Myocyte (in vitro differentiated cells): Measurements from ENCODE around the gene MAVS. TPM values are rescaled to one million over a fixed set of nuclear protein-coding genes. Genes with fewer than 3 reads are reported as not detected.
"Not testable (repeated sequence)": the region's sequence is repeated elsewhere in the genome, so short reads cannot be mapped to it uniquely, and the experiment has no call there.

Experiments
- DNase-seq: peaks from one replicate; pipeline ENCODE4 v3.0.0-alpha.2; 2012; ENCODE audit warnings: low read depth
- total RNA-seq: library from RNA; depleted of rRNA; stranded (reverse); fragments of >200 nt; gene quantifications from 2 replicates; pipeline ENCODE4 v1.2.3, GENCODE V29; 2014

The MAVS gene
- total RNA-seq, 1 donor from 2014 or later: 21.3 TPM

- no peak for DNase-seq
These were observed 39.1 kb downstream of the MAVS start for GRCh38 chr20:3885715-3886114.

GRCh38 chr20:3887876-3888620, 41.4 kb downstream of the MAVS start:
- peak; percentile 55 for DNase-seq

GRCh38 chr20:3888622-3889488, 42.2 kb downstream of the MAVS start, which contains the start of gene PANK2:
TSS of gene PANK2 (plus strand) at chr20:3889387.
- DNase-seq: peak; percentile 100

- no peak for DNase-seq
These were observed 43.1 kb downstream of the MAVS start for GRCh38 chr20:3889489-3890397.

GRCh38 chr20:3890398-3890751, 43.7 kb downstream of the MAVS start:
- no peak for DNase-seq

- DNase-seq: no peak
These were observed 44.6 kb downstream of the MAVS start for GRCh38 chr20:3890999-3891929.

- no peak for DNase-seq
These were observed 48.2 kb downstream of the MAVS start for GRCh38 chr20:3894796-3895195.

- no peak for DNase-seq
These were observed 49.7 kb downstream of the MAVS start for GRCh38 chr20:3896302-3896701.

GRCh38 chr20:3896853-3897583, 50.4 kb downstream of the MAVS start:
- no peak for DNase-seq

GRCh38 chr20:3898181-3898580, 51.5 kb downstream of the MAVS start:
- DNase-seq: not testable (repeated sequence)

GRCh38 chr20:3898639-3899038, 52.0 kb downstream of the MAVS start:
- no peak for DNase-seq

GRCh38 chr20:3900187-3900604, 53.6 kb downstream of the MAVS start:
- DNase-seq: no peak

- no peak for DNase-seq
These were observed 54.5 kb downstream of the MAVS start for GRCh38 chr20:3901028-3901705.

GRCh38 chr20:3901706-3902440, 55.2 kb downstream of the MAVS start:
- DNase-seq: no peak

- no peak for DNase-seq
These were observed 55.8 kb downstream of the MAVS start for GRCh38 chr20:3902446-3902845.

GRCh38 chr20:3904224-3904623, 57.6 kb downstream of the MAVS start:
- no peak for DNase-seq

- no peak for DNase-seq
These were observed 58.2 kb downstream of the MAVS start for GRCh38 chr20:3904857-3905256.
